Right ventricle myocardium inferior (tissue), 1 donor: ENCODE data around the gene RRBP1. TPM values are rescaled to one million over a fixed set of nuclear protein-coding genes. Genes with fewer than 3 reads are reported as not detected.
A peak's percentile ranks its signal among the peaks of the same experiment; 100 is the strongest.
"Not testable (repeated sequence)": the region's sequence is repeated elsewhere in the genome, so short reads cannot be mapped to it uniquely, and the experiment has no call there.

Experiments
- ATAC-seq: fragments of 200-7000 bp; cut with Tn5 transposase; one replicate; pipeline ENCODE4 v1.9.1; 2020; ENCODE audit warnings: mild to moderate bottlenecking, moderate library complexity
- DNase-seq: peaks from one replicate; pipeline ENCODE4 v3.0.0; 2021; ENCODE audit errors: missing footprints
- intact Hi-C: fragments of 100-400 bp; cut with DNase I; formaldehyde crosslinking; loops from one replicate; pipeline ENCODE4 v1.11.0; 2022
- total RNA-seq: library from RNA; stranded (reverse); fragmentation: NEBNext Ultra II Directional; extraction: Animal tissue kit (Norgen Biotek cat#: 25700); gene quantifications from one replicate; pipeline ENCODE4 v1.2.1, GENCODE V29; 2021
- donor health status: DM: no; HTN: yes; CAD: no; lungs with severe emphysema.

Gene RRBP1
- total RNA-seq, 1 donor from 2014 or later, result 38.5 TPM

DNA sequence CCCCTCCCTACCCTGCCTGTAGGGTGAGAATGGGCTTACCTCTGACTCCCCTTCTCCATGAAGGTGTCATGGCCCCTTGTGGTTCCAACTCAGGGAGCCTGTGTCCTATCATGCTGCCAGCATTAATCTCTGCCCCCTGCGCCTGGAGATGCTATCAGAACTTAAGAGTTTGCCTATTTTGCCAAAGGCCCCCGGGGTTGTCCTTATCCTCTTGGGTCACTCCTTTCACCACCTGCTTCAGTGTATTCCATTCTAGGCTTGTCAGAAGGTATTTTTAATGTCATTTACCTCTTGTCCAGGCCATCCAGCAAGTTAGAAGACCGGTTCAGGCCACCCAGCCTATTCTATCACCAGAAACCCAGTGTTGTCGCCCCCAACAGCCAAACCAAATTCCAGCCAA, 10.5 kb downstream of the RRBP1 start:
- DNase-seq, result no peak
- ATAC-seq, result no peak
- intact Hi-C loops, result no loop called here

DNA sequence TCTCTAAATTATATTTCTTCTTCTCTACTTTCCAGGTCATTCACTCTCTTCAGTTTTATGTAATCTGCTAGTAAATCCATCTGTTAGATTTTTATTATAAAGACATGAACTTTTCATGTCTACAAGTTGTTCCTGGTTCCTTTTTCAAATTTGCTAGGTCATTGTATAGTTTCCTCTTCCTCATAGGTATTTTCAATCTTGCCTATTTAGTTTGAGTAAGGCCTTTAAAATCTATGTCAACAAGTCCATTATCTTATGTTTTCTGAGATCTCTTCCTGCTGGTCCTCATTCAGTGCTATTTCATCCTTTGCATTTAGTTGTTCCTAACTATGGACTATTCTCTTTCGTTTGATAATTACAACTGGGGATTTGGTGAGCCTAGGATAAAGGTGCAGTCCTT, 11.0 kb downstream of the RRBP1 start:
- DNase-seq (no peak), ATAC-seq (no peak)
- intact Hi-C loops, result no loop called here

DNA sequence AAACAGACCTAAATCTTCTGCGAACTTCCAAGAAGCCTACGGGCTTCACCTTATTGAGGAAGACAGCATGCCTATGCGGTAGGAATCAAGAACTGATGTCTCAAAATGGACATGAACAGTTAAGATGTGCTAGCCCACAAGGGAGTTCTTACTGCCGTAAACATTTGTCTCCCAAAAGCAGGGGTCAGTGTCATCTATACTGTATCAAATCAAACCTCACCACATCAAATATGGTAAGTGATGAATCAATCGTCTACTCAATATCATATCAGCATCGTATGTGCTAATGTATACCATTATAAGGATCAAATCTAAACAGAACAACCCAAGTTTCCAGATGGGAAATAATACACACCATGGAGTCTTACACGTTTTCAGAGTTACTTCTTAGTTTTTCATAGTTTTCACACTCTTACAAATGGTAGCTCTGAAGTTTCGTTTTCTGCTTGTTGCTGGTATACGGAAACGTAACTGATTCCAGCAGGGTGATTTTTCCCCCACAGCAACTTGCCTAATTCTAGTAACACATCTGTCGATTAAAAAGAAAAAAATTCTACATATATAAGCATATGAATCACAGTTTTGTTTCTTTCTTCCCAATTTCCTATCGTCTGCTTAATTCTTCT, 12.6 kb downstream of the RRBP1 start:
- ATAC-seq, result no peak
- no peak for DNase-seq
- intact Hi-C loops, result no loop called here

DNA sequence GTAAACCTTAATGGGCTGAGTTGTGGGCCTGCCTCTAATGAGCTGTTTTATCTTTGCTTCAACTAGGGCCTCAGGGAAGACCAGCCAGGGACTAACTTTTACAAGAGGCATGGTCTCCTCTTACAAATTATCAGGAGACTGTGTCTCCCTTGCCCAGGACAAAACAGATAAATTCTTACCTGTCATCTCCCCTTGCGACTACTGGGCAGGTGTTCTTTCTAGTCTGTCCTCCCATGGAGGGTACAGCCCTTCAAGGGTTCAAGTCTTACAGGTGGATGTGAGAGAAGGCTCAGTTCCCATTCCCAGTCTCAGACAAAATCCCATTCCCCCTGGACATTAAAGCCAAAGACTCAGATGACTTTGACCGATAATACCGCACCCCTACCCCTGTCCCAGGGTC, 13.6 kb downstream of the RRBP1 start:
- no peak for ATAC-seq
- intact Hi-C loops, result no loop called here
- DNase-seq, result no peak

DNA sequence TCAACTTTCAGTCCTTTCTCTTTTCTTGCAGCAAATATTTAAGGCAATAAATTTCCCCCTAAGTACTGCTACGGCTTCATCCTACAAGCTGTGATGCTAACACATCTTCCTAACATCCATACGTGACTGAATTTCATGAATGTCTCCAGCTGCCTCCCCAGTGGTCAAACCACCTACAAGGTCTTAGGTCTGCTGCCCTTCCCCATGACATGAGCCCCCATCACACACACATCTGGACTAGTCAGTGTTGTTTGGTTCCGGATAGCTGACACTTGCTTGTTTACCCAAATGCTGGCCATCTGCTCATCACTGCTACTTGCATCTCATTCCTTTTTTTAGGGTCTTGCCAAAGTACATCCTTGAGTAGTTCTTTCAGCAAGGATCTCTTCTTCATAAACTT, 14.6 kb downstream of the RRBP1 start:
- intact Hi-C loops, result no loop called here
- DNase-seq (no peak), ATAC-seq (no peak)

DNA sequence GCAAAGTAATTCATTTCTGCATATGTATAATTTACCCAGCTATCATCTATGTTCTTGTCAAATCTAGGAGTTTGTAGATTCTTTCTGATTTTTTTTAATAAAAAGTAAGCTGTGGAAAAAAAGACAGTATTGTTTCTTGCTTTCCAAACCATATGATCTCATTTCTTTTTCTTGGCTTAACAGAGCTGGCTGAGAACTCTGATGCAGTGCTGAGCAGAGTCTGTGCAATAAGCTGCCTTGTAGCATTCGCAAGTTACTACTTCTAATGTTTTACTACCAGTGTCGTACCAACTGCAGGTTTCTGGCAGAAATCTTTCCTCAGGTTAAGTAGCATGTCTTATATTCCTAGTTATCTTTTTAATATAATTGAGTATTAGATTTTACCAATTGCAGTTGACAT, 15.6 kb downstream of the RRBP1 start:
- DNase-seq, result no peak
- intact Hi-C loops, result no loop called here
- ATAC-seq, result peak; percentile 68

DNA sequence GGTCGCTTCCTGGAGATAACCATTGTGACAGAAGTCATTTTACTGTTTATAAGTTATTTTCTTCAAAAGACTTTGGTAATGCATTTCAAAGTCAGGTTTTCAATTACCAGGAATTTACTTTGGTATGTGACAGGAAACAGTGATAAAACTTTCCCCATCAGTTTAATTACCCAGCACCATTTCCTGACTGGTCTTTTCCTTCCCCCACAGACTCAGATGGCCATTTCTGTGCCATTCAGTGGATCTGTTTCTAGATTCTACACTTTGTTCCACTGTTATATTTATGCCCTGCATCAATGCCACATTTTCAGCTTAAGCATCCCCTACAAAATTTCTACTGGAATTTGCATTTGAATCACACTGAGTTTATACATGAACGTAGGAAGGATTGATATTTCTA, 16.3 kb downstream of the RRBP1 start:
- ATAC-seq, result no peak
- DNase-seq, result no peak
- intact Hi-C loops, result no loop called here

DNA sequence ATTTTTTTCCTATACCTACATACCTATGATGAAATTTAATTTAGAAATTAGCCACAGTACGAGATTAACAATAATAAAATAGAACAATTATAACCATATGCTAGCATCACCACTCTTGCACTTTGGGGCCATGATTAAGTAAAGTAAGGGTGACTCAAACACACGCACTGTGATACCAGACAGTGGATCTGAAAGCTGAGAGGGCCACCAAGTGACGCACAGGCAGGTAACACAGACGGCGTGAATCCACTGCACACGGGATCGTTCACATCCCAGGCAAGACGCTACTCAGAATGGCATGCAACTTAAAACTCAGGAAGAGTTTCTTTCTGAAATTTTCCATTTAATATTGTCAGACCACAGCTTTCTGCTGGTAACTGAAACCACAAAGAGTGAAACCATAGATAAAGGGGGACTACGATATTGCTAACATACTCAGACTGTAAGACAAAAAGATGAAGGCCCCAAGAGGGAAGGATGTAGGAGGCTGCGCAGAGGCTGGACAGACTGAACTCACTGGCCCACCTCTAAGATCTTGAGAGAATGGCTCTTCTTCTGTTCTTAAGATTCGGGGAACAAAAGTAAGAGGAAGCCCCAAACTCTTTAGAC, 17.9 kb downstream of the RRBP1 start:
- ATAC-seq (no peak), DNase-seq (no peak)
- intact Hi-C loops, result no loop called here

DNA sequence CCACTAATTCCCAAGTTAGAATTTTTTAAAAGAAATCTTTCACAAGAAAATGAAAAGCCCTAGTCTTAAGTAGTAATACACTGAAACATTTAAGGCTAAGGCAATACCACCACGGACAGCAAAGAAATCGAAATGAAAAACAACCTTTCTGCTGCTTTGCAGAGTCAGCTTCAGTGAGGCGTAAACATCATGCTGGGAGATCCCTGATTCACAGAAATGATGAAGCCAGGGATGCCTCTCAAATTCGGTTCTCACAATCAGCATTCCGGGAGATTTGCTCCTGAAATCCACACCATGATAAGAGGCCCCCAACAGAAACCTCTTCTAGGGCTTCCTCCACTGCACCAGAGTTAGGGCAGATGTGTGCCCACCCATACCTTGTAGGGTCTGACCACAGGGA, 18.6 kb downstream of the RRBP1 start:
- intact Hi-C loops, result no loop called here
- DNase-seq (no peak), ATAC-seq (no peak)

DNA sequence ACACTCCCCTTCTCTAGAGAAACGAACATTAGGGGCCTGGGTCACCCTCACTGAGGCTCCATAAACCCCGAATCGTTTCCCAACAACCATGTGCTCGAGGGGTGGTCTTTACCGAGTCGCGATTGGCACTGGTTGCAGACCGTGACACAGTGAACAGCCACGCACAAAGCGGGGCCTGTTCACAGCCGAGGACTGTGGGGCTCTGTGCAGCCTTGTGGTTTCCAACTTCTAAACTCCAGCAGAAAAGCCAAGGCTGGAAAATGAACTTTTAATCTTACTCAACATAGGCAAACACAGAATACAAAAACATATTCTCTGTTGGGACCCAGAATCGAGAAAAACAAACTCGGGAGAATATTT, 19.0 kb downstream of the RRBP1 start:
- peak; percentile 27 for ATAC-seq
- no peak for DNase-seq
- intact Hi-C loops, result no loop called here

DNA sequence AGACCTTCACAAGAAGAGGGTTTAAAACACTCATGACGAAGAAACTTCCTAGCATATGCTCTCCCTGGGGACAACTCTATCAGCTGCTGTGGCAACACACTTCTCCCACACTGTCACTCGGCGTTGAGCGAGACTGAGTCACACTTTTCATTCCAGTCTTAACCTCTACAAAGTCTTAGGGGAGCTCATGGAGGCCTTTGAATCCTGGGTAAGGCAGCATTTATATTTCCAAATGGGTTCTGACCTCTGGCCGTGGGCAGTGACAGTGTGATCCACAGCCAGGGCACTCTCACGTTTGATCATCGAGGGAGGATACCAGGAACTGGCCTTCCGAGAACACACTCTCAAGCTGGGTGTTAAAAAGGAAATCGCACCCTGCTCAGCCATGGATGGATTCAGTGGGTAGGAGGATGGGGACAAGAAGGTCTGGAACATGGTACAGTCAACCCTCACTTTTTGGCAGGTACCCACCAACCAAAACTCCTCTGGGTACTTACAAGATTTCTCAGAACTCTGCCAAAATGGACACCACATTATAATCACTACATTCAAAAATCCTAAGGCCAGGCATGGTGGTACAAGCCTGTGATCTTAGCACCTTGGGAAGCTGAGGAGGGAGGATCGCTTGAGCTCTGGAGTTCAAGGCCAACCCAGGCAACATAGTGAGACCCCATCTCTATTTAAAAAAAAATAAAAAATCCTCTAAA, 19.6 kb downstream of the RRBP1 start:
- no peak for DNase-seq
- ATAC-seq, result peak; percentile 86
- intact Hi-C loops, result no loop called here

DNA sequence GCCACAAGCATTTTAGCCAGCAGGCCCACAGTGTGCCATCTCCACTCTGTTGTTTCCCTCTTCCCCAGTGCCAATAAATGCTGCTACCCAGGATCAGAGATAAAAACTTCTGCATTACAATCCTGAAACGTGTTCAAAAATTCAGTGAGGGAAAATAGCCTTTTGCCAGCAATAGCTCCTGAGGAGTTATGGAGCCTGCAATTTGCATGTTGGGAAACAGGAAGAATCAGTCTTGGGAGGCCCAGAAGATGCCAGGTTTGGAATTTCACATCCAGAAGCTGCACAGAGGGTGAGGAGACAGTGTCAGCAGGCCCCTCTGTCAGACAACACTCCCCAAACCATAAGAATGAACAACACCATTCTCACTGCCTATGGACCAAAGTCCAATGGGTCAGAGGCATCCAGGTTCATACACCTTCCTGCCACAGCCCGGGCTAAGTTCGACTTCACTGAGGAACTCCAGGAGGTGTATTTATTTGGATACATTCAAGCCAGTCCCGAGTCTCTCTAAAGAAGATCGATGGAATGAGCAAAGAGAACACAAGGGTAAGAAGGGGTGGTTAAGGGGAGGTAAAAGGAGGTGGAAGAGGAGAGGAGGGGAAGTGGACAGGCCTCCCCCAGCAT, 20.8 kb downstream of the RRBP1 start:
- no peak for DNase-seq
- peak; percentile 20 for ATAC-seq
- intact Hi-C loops, result no loop called here

DNA sequence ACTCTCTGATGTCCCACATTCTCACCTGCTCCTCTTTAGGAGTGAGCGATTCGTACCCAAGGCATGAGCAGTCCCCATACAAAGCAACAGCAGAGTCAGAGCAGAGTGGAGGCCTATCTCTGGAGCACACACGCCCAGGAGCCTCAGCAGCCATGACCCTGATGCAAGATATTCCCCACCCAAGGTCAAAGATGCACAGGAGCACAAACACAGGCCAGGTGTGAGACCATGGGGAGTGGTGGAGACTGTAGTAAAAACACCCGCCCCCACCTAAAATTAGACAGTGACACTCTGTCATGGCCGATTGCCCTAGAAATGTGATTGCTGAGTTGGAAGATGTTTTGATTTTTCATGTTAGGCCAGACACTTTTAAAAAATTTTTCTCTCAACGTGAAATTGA, 21.4 kb downstream of the RRBP1 start:
- intact Hi-C loops, result no loop called here
- ATAC-seq (no peak), DNase-seq (no peak)

DNA sequence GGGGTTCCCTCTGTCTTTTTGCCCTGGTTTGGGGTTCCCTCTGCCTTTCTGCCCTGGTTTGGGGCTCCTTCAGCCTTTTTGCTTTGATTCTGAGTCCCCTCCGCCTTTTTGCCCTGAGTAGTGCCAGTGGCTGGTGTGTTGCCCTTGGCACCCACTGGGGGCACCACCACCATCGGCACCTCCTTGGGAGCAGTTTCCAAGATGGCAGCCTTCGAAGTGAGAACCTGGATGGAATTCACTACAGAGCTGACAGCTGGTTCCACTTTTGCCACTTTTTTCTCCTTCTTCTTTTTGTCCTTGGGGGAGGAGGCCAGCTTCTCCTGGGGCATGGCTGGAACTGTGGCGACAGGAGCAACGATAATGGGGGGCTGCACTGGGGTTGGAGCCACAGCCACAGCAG, 22.2 kb downstream of the RRBP1 start:
- DNase-seq (no peak), ATAC-seq (no peak)
- intact Hi-C loops, result no loop called here

DNA sequence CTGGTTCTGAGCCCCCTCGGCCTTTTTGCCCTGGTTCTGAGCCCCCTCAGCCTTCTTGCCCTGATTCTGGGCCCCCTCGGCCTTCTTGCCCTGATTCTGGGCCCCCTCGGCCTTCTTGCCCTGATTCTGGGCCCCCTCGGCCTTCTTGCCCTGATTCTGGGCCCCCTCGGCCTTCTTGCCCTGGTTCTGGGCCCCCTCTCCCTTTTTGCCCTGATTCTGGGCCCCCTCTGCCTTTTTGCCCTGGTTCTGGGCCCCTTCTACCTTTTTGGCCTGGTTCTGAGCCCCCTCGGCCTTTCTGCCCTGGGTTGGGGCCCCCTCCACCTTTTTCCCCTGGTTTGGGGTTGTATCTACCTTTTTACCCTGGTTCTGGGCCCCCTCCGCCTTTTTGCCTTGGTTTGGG, 22.7 kb downstream of the RRBP1 start:
- intact Hi-C loops, DNase-seq, ATAC-seq: not testable (repeated sequence)

DNA sequence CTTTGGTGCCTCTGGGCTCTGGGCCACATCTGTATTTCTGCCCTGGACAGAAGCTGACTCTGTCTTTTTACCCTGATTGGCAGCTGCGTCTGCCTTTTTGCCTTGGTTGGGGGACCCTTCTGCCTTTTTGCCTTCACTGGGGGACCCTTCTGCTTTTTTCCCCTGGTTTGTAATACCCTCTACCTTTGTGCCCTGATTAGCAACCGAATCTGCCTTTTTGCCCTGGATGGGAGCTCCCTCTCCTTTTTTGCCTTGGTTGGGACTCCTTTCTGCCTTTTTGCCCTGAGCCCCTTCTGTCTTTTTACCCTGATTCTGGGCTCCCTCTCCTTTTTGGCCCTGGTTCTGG, 23.4 kb downstream of the RRBP1 start:
- DNase-seq (no peak), ATAC-seq (no peak)
- intact Hi-C loops, result no loop called here

DNA sequence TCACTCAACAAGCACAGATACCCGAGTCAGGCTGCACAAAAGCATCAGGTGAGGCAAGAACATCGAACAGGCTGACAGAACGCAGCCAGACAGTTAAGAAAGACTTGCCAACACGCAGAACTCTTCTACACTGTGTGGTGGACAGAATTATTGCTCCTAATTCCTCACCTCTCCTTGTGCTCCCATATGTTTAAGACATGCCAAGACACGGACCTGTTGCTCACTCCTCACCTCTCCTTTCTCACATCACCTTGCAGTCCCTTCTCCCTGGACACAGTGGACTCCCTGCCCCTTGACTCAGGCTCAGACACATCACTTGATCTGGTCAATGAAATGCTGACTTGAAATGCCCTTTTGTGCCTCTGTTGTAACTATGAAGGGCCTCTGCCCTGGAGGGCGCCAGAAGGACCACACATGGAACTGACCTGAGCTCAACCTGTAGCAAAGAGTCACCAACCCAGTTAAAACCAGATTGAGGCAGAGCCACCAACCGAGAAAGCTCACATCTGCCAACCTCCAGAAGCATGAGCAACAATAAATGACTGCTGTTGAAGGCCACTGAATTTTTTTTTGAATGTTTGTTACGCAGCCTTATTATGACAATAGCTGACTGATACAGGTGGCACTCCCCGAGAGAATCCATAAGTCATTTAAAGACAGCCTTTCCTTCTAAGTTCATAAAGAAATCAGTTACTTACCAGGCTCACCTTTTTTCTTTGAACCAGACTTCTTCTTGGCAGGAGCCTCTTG, 24.0 kb downstream of the RRBP1 start:
- no peak for ATAC-seq
- intact Hi-C loops, result no loop called here
- no peak for DNase-seq

DNA sequence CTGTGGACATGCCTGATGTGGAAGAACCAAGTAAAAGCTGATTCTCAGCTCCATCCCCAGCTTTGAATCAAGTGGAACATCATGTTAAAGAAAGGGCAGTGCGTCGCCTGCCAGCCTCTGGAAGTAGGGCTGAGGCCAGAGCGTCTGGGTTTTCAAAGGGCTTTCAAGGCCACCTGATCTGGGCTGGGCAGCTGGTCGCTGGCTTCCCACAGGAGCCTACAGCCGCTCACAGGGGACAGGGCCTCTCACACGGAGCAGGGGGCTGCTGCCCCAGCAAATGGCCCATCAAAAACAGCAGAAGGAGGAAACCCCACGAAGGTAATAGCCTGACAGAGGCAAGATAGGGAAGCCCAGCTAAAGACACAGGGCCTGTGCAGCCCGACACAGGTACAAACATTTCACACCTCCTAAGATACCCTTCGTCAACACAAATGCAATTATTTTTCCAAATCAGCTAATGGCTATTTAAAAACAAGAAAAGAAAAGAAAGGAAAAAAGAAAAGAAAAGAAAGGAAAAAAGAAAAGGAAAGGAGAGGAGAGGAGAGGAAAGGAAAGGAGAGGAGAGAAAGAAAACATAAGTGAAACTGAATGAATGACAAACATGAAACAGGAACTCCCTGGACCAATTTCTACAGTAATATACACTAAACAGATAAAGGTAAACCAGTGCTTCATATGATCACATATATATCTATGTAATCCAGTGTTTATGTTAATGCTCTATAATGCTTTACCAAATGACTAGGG, 24.8 kb downstream of the RRBP1 start:
- intact Hi-C loops, result no loop called here
- DNase-seq (peak; percentile 59), ATAC-seq (no peak)
